Calu3 (cell line): ENCODE data around the gene RAB24. TPM values are rescaled to one million over a fixed set of nuclear protein-coding genes. Genes with fewer than 3 reads are reported as not detected.

ENCODE experiments used
- BruUV-seq: library from RNA; stranded (reverse); fragments of 400-500 nt; replicated peaks from 2 replicates; lab custom pipeline; 2021; lab: Mats Ljungman, UMichigan
- CTCF ChIA-PET: fragments of 300-600 bp; sonication (Branson Sonifier 250); formaldehyde crosslinking; loops from one replicate; lab custom pipeline; 2022; ENCODE audit warnings: antibody characterized with exemption; lab: Charles Lee
- DNase-seq: peaks from one replicate; pipeline ENCODE4 v3.0.0; 2022
- H3K27ac Mint-ChIP-seq: one replicate; pipeline ENCODE4 v1.8.0; 2022; ENCODE audit warnings: mixed read lengths; ENCODE audit not compliant: unreplicated experiment
- H3K27me3 Mint-ChIP-seq: one replicate; pipeline ENCODE4 v1.8.0; 2022; ENCODE audit warnings: mixed read lengths; ENCODE audit not compliant: unreplicated experiment
- H3K36me3 Mint-ChIP-seq: one replicate; pipeline ENCODE4 v1.8.0; 2022; ENCODE audit warnings: mild to moderate bottlenecking, moderate library complexity, mixed read lengths; ENCODE audit not compliant: insufficient read depth, unreplicated experiment
- H3K4me1 Mint-ChIP-seq: one replicate; pipeline ENCODE4 v1.8.0; 2022; ENCODE audit warnings: mild to moderate bottlenecking, low read depth, mixed read lengths; ENCODE audit not compliant: unreplicated experiment
- H3K4me3 Mint-ChIP-seq: one replicate; pipeline ENCODE4 v1.8.0; 2022; ENCODE audit warnings: mild to moderate bottlenecking, low read depth, moderate library complexity, mixed read lengths; ENCODE audit not compliant: unreplicated experiment
- H3K9me3 Mint-ChIP-seq: one replicate; pipeline ENCODE4 v1.8.0; 2022; ENCODE audit warnings: low read depth, mixed read lengths; ENCODE audit not compliant: unreplicated experiment
- intact Hi-C: fragments of 100-400 bp; cut with micrococcal nuclease; formaldehyde crosslinking; loops from one replicate; pipeline ENCODE4 v1.10.0; 2022; ENCODE audit not compliant: unreplicated experiment
- total RNA-seq: library from RNA; stranded (reverse); gene quantifications from 2 replicates; pipeline ENCODE4 v1.2.3, GENCODE V29; 2022
- TF ChIP-seq, protein P1 (sequence below): fragments of 200-600 bp; IDR thresholded peaks from one replicate; pipeline ENCODE4 v1.8.0; 2022; ENCODE audit warnings: antibody characterized with exemption; ENCODE audit not compliant: unreplicated experiment

RAB24 gene
- total RNA-seq, 1 experiment from 2014 or later: 34.0 TPM

GRCh38 chr5:177327539-177328522 lies 24.3 kb upstream of the RAB24 start:
- CTCF ChIA-PET: interaction anchor here (0.5 to 1.5 kb wide), 8 partner anchors 17 to 99 kb away, joined by 3 to 6 read pairs (median 3); partner anchors contain the start of gene LMAN2
- Mint-ChIP-seq H3K36me3 (peaks cover 78% of the 10 kb centered on the region), H3K9me3 (no peaks in the 10 kb centered on the region), H3K27me3 (no peaks in the 10 kb centered on the region), H3K27ac (peak overlapping the region; percentile 87), H3K4me1 (peaks cover 48% of the 10 kb centered on the region), H3K4me3 (peak overlapping the region; percentile 42)
- no TSS peak for BruUV-seq
- TF ChIP-seq, protein P1, sequence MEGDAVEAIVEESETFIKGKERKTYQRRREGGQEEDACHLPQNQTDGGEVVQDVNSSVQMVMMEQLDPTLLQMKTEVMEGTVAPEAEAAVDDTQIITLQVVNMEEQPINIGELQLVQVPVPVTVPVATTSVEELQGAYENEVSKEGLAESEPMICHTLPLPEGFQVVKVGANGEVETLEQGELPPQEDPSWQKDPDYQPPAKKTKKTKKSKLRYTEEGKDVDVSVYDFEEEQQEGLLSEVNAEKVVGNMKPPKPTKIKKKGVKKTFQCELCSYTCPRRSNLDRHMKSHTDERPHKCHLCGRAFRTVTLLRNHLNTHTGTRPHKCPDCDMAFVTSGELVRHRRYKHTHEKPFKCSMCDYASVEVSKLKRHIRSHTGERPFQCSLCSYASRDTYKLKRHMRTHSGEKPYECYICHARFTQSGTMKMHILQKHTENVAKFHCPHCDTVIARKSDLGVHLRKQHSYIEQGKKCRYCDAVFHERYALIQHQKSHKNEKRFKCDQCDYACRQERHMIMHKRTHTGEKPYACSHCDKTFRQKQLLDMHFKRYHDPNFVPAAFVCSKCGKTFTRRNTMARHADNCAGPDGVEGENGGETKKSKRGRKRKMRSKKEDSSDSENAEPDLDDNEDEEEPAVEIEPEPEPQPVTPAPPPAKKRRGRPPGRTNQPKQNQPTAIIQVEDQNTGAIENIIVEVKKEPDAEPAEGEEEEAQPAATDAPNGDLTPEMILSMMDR: peak; percentile 23
- intact Hi-C loops: no loop called here
- peak; percentile 47 for DNase-seq

DNA sequence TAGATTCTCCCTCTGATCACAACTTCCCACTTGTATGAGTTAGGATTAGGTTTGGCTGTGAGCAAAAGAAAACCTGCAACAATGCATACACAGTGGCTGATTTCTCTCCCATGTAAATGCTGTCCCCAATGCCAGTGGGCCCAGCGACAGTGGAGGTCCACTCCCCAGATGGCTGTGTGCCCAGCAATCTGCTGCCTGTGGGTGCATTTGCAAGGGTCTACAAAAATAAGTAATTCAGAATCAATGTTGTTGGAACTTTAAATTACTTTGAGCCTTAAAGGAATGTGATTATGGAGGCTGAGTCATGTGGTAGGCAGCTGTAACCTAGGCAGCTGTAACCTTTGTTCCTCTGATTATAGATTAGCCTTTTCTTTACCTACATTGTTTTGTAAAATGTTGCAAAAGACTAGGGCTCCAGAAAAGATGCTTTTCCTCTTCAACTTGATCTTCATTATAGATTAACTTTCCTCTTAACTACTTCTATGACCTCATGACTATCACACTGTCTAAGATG lies 22.4 kb upstream of the RAB24 start:
- H3K9me3 Mint-ChIP-seq: no peaks in the 10 kb centered on the region
- CTCF ChIA-PET: interaction anchor here (0.7 to 1.5 kb wide), 4 partner anchors 10 to 63 kb away, joined by 3 to 16 read pairs (median 3); partner anchors contain the start of gene LMAN2
- no TSS peak for BruUV-seq
- peaks cover 70% of the 10 kb centered on the region for H3K36me3 Mint-ChIP-seq
- peak overlapping the region; percentile 46 for H3K4me3 Mint-ChIP-seq
- TF ChIP-seq, protein P1: no peak
- H3K27me3 Mint-ChIP-seq: no peaks in the 10 kb centered on the region
- peak overlapping the region; percentile 55 for H3K27ac Mint-ChIP-seq
- intact Hi-C loops: no loop called here
- peaks cover 52% of the 10 kb centered on the region for H3K4me1 Mint-ChIP-seq
- DNase-seq: peak; percentile 44

DNA sequence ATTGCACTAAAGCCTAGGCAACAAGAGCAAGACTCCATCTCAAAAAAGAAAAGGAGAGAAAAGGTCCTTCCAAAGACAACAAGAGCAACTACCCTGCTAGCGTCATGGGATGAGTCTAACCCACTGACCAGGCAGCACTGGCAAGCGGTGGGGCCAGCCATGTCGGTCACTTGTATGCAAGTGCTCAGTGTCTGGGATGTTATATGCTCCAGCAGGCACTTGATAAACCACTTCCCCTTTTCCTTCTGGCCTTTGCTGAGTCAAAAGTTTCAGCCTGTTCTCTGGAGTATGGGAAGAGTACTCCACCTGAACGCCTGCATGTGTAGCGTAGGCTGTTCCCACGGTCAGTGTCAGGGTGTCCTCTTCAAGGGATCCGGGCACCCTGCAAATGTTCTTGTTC lies 17.4 kb upstream of the RAB24 start:
- H3K4me3 Mint-ChIP-seq: no peak overlapping the region
- no TSS peak for BruUV-seq
- H3K27ac Mint-ChIP-seq: no peak overlapping the region
- no peak for DNase-seq
- no peaks in the 10 kb centered on the region for H3K27me3 Mint-ChIP-seq
- H3K36me3 Mint-ChIP-seq: peaks cover 44% of the 10 kb centered on the region
- intact Hi-C loops: no loop called here
- CTCF ChIA-PET: no interaction called here
- TF ChIP-seq, protein P1: no peak
- peaks cover 47% of the 10 kb centered on the region for H3K4me1 Mint-ChIP-seq
- H3K9me3 Mint-ChIP-seq: no peaks in the 10 kb centered on the region

DNA sequence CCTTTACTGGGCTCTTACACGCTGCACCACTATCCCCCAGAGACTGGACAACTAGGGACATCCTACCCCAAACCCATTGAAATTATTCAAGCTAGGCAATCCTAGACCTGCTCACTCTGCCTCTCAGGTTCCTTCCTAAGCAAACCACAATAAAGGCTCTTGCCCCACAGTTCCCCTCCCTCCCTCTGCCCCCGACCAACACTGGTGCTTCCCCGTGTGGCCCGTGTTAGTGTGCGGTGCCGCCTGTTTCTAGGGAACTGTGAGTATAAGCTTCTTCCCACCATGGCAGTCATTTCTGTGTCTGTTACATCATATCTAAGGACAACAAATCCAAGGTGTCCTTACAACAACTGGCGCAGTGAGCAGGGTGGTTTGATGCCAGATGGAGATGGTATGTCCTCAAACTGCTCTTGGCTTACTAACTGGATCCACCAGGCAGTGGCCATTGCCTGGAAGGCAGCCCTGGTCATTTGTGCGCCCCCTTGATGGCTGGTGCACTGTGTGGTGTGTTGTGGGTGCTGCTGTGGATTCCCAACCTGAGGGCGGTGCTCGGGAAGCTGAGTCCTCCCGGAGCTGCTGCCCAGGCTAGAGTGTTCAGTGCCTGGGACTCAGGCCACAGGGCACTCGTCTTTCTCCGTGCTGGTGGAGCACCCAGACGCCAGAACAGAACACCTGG lies 16.5 kb upstream of the RAB24 start:
- Mint-ChIP-seq H3K9me3 (no peaks in the 10 kb centered on the region), H3K36me3 (peaks cover 37% of the 10 kb centered on the region), H3K27ac (no peak overlapping the region), H3K27me3 (no peaks in the 10 kb centered on the region), H3K4me1 (peaks cover 41% of the 10 kb centered on the region), H3K4me3 (no peak overlapping the region)
- TF ChIP-seq, protein P1: no peak
- DNase-seq: no peak
- CTCF ChIA-PET: no interaction called here
- intact Hi-C loops: loop anchor here (2.0 to 5.0 kb wide), 2 partner anchors 32 to 71 kb away; partner anchors contain the start of gene LMAN2
- no TSS peak for BruUV-seq
